Caco-2 (cell line): ENCODE measurements around the gene PINK1. TPM values are rescaled to one million over a fixed set of nuclear protein-coding genes. Genes with fewer than 3 reads are reported as not detected.

Experiments
- BruUV-seq: library from RNA; stranded (reverse); fragments of 400-500 nt; replicated peaks from 2 replicates; lab custom pipeline; 2021; lab: Mats Ljungman, UMichigan
- CTCF ChIA-PET: fragments of 300-600 bp; sonication (Branson Sonifier 250); formaldehyde crosslinking; loops from one replicate; lab custom pipeline; 2022; ENCODE audit warnings: antibody characterized with exemption; lab: Charles Lee
- POLR2A ChIA-PET: fragments of 300-600 bp; sonication (Branson Sonifier 250); formaldehyde crosslinking; loops from one replicate; lab custom pipeline; 2022; ENCODE audit warnings: antibody characterized with exemption; lab: Charles Lee
- DNase-seq, 2 experiments: peaks; one replicate each; pipeline versions ENCODE4 v3.0.0 to v3.0.0-alpha.2; 2020 to 2022
- H3K27me3 ChIP-seq: replicated peaks from 2 replicates; pipeline ENCODE4 v1.6.0; 2011; ENCODE audit warnings: low read length; ENCODE audit not compliant: control insufficient read depth, insufficient read depth
- H3K36me3 ChIP-seq: 2 replicates; pipeline ENCODE4 v1.5.1; 2011; ENCODE audit warnings: low read length; ENCODE audit not compliant: control insufficient read depth, insufficient read depth
- H3K4me1 ChIP-seq: fragments of 250-450 bp; sonication (Bioruptor Pico); 2 replicates; pipeline ENCODE4 v1.5.1; 2020; ENCODE audit warnings: mild to moderate bottlenecking
- H3K4me3 ChIP-seq: 2 replicates; pipeline ENCODE4 v1.5.1; 2011; ENCODE audit warnings: low read depth, mild to moderate bottlenecking, control low read depth, low read length
- H3K9me3 ChIP-seq: fragments of 250-450 bp; sonication (Bioruptor Pico); 2 replicates; pipeline ENCODE4 v1.5.1; 2020; ENCODE audit warnings: mild to moderate bottlenecking, moderate library complexity
- H3K27ac Mint-ChIP-seq: one replicate; pipeline ENCODE4 v1.8.0; 2022; ENCODE audit warnings: mixed read lengths; ENCODE audit not compliant: unreplicated experiment
- H3K27me3 Mint-ChIP-seq: one replicate; pipeline ENCODE4 v1.8.0; 2022; ENCODE audit warnings: mixed read lengths; ENCODE audit not compliant: insufficient read depth, unreplicated experiment
- H3K36me3 Mint-ChIP-seq: one replicate; pipeline ENCODE4 v1.8.0; 2022; ENCODE audit warnings: mild to moderate bottlenecking, mixed read lengths; ENCODE audit not compliant: insufficient read depth, unreplicated experiment
- H3K4me1 Mint-ChIP-seq: one replicate; pipeline ENCODE4 v1.8.0; 2022; ENCODE audit warnings: low read depth, mixed read lengths; ENCODE audit not compliant: unreplicated experiment
- H3K4me3 Mint-ChIP-seq: one replicate; pipeline ENCODE4 v1.8.0; 2022; ENCODE audit warnings: mild to moderate bottlenecking, moderate library complexity, mixed read lengths; ENCODE audit not compliant: unreplicated experiment
- H3K9me3 Mint-ChIP-seq: one replicate; pipeline ENCODE4 v1.8.0; 2022; ENCODE audit warnings: mixed read lengths; ENCODE audit not compliant: unreplicated experiment
- intact Hi-C: fragments of 100-400 bp; cut with micrococcal nuclease; formaldehyde crosslinking; loops from one replicate; pipeline ENCODE4 v1.10.0; 2022; ENCODE audit not compliant: unreplicated experiment
- total RNA-seq: library from RNA; stranded (reverse); gene quantifications from 2 replicates; pipeline ENCODE4 v1.2.3, GENCODE V29; 2022
- TF ChIP-seq, protein P1 (sequence below), 2 experiments: fragments of 200-600 bp in 1 of 2; IDR thresholded peaks; 1 replicate in 1 of 2; 2 replicates in 1 of 2; pipeline versions ENCODE4 v1.5.1 to v1.8.0; 2011 to 2022; ENCODE audit warnings: antibody characterized with exemption in 1 of 2, control low read depth in 1 of 2, inconsistent platforms in 1 of 2, low read depth in 1 of 2, low read length in 1 of 2, mild to moderate bottlenecking in 1 of 2, moderate library complexity in 1 of 2; ENCODE audit not compliant: insufficient read depth in 1 of 2, severe bottlenecking in 1 of 2, unreplicated experiment in 1 of 2

Gene PINK1
- total RNA-seq, 1 experiment from 2014 or later, result 23.2 TPM

DNA sequence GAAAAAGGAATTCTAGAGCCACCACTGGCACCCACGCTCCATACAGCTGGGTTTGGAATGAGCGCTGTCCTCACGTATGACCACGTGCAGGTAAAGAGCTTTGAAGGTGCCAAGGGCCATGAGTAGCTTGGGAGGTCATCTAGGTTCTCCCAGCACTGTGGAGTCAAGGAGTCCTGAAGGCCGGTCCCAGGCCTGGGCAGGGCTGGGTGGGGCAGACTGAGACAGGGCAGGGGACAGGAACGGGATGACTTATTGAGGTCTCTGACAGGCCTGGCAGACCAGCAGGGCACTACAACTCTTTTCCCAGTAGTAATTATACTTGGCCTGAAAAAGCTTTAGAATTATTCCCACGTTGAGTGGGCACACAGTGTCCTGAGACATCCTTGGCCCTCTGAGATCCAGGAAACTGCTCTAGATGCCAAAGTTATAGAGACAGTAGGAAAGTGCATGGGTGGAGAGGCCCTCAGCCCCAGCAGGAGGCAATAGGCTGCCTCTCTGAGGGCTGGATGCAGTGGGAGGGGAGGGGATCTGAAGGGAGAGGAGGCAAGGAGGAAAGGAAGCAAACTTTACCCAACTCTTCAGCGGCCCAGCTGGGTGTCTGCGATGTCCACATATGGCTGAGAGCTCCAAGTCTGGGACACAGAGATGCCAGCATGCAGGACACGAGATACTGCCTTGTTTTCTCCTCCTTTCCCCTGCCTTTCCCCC is 46.2 kb upstream of the PINK1 start:
- intact Hi-C loops, result no loop called here
- no peak for DNase-seq
- H3K36me3 ChIP-seq, result no peaks in the 10 kb centered on the region
- H3K9me3 Mint-ChIP-seq, result no peaks in the 10 kb centered on the region
- H3K27ac Mint-ChIP-seq, result no peak overlapping the region
- H3K27me3 ChIP-seq, result no peaks in the 10 kb centered on the region
- H3K9me3 ChIP-seq, result no peaks in the 10 kb centered on the region
- POLR2A ChIA-PET, result no interaction called here
- H3K4me3 ChIP-seq, result no peak overlapping the region
- no peak overlapping the region for H3K4me3 Mint-ChIP-seq
- TF ChIP-seq, protein P1, sequence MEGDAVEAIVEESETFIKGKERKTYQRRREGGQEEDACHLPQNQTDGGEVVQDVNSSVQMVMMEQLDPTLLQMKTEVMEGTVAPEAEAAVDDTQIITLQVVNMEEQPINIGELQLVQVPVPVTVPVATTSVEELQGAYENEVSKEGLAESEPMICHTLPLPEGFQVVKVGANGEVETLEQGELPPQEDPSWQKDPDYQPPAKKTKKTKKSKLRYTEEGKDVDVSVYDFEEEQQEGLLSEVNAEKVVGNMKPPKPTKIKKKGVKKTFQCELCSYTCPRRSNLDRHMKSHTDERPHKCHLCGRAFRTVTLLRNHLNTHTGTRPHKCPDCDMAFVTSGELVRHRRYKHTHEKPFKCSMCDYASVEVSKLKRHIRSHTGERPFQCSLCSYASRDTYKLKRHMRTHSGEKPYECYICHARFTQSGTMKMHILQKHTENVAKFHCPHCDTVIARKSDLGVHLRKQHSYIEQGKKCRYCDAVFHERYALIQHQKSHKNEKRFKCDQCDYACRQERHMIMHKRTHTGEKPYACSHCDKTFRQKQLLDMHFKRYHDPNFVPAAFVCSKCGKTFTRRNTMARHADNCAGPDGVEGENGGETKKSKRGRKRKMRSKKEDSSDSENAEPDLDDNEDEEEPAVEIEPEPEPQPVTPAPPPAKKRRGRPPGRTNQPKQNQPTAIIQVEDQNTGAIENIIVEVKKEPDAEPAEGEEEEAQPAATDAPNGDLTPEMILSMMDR (IDR thresholded peaks at IDR 0.05; ENCODE audit: insufficient read depth in 1 of 2, low read depth in 1 of 2, low read length in 1 of 2, severe bottlenecking in 1 of 2, unreplicated experiment in 1 of 2), result no peak
- H3K36me3 Mint-ChIP-seq, result no peaks in the 10 kb centered on the region
- H3K4me1 Mint-ChIP-seq, result peaks cover 7% of the 10 kb centered on the region
- H3K4me1 ChIP-seq, result peaks cover 16% of the 10 kb centered on the region; the same call in 1 of the 2 replicates
- CTCF ChIA-PET, result no interaction called here
- no TSS peak for BruUV-seq
- H3K27me3 Mint-ChIP-seq, result no peaks in the 10 kb centered on the region

DNA sequence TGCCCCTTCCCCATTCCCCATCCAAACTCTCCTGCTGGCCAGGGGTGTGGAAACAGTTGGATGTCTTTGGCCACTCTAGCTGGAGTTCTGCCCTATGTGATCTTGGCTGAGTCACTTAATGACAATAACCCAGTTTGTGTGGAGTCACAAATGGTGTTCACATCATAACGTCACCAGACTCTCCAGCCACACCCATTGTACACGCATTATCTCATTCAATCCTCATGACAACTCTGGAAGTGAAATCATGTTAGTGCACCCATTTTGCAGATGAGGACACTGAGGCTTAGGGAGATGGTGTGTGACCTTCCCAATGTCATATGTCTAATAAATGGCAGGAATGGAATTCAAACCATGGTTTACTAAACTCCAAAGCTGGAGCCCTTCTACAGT is 45.6 kb upstream of the PINK1 start:
- ChIA-PET CTCF (interaction anchor here (1.5 kb wide), 1 partner anchor 46 kb away, joined by 8 read pairs; no protein-coding TSS in a partner anchor), POLR2A (no interaction called here)
- TF ChIP-seq, protein P1 (IDR thresholded peaks at IDR 0.05; ENCODE audit: insufficient read depth in 1 of 2, low read depth in 1 of 2, low read length in 1 of 2, severe bottlenecking in 1 of 2, unreplicated experiment in 1 of 2), result no peak
- no TSS peak for BruUV-seq
- H3K4me1 ChIP-seq, result peaks cover 16% of the 10 kb centered on the region; the same call in 1 of the 2 replicates
- no peaks in the 10 kb centered on the region for H3K27me3 ChIP-seq
- H3K36me3 Mint-ChIP-seq, result no peaks in the 10 kb centered on the region
- H3K9me3 Mint-ChIP-seq, result no peaks in the 10 kb centered on the region
- no peak overlapping the region for H3K4me3 ChIP-seq
- H3K36me3 ChIP-seq, result no peaks in the 10 kb centered on the region
- peaks cover 7% of the 10 kb centered on the region for H3K4me1 Mint-ChIP-seq
- H3K27me3 Mint-ChIP-seq, result no peaks in the 10 kb centered on the region
- no peak overlapping the region for H3K27ac Mint-ChIP-seq
- intact Hi-C loops, result no loop called here
- H3K9me3 ChIP-seq, result no peaks in the 10 kb centered on the region
- DNase-seq, result no peak
- no peak overlapping the region for H3K4me3 Mint-ChIP-seq

DNA sequence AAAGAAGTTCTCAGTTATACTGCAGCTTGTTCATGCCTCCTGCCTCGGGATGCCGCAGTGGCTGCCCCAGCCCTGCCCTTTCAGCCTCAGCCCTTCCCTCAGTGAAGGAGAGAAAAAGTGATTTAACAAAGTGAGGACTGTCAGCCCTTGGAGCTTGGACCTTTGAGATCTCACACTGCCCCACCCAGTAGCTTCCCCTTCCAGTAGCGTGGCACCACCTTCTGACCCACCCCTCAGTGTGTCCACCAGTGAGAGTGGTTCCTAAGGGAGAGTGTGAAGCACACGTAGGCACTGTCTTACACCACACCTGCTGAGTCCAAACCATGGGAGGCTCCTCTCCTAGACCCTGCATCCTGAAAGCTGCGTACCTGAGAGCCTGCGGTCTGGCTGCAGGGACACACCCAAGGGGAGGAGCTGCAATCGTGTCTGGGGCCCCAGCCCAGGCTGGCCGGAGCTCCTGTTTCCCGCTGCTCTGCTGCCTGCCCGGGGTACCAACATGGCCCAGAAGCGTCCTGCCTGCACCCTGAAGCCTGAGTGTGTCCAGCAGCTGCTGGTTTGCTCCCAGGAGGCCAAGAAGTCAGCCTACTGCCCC is 44.5 kb upstream of the PINK1 start, which contains the start of gene CDA:
Gene CDA, plus strand, starts transcription at position 464 of the 592 bp plus-strand sequence. Its CDS starts 33 bp downstream, at position 497.
- no TSS peak for BruUV-seq
- Histone ChIP-seq H3K4me3 (peak within 1 kb of the TSS; percentile 2; the same call in 1 of the 2 replicates), H3K27me3 (no peaks in the 10 kb centered on the region), H3K4me1 (peaks cover 16% of the 10 kb centered on the region; the same call in 1 of the 2 replicates), H3K36me3 (no peaks in the 10 kb centered on the region), H3K9me3 (no peaks in the 10 kb centered on the region)
- H3K4me1 Mint-ChIP-seq, result peaks cover 7% of the 10 kb centered on the region
- ChIA-PET CTCF (interaction anchor here (1.5 kb wide), 1 partner anchor 45 kb away, joined by 8 read pairs; no protein-coding TSS in a partner anchor), POLR2A (no interaction called here)
- H3K27me3 Mint-ChIP-seq, result no peaks in the 10 kb centered on the region
- no peak within 1 kb of the TSS for H3K4me3 Mint-ChIP-seq
- H3K36me3 Mint-ChIP-seq, result no peaks in the 10 kb centered on the region
- H3K27ac Mint-ChIP-seq, result no peak within 1 kb of the TSS
- DNase-seq, result peak; percentile 10 to 43
- intact Hi-C loops, result no loop called here
- no peaks in the 10 kb centered on the region for H3K9me3 Mint-ChIP-seq
- TF ChIP-seq, protein P1 (IDR thresholded peaks at IDR 0.05; ENCODE audit: insufficient read depth in 1 of 2, low read depth in 1 of 2, low read length in 1 of 2, severe bottlenecking in 1 of 2, unreplicated experiment in 1 of 2), result no peak
